ENCODE data around the gene PGLYRP4.
"Not testable (repeated sequence)": the region's sequence is repeated elsewhere in the genome, so short reads cannot be mapped to it uniquely, and the experiment has no call there.

PGLYRP4 gene

DNA sequence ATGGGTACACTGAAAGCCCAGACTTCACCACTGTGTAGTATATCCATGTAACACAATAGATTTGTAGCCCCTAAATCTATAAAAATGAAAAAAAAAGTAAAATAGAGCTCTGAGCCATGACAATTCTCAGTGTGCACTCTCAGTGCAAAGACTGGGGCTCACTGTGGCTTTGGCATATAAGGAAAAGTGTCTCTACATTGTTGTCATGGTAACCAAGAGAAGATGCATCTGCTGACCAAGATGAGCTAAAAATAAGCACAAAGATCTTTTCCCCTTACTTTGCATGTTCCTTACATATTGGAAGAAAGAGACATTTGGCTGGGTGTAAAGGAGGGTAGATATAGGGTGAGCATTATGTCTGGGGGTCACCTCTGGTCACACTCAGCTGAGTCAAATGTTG lies 12.0 kb downstream of the PGLYRP4 start:
- DNase-seq: no peak

GRCh38 chr1:153333902-153334301 lies 14.7 kb downstream of the PGLYRP4 start:
- no peak for DNase-seq

DNA sequence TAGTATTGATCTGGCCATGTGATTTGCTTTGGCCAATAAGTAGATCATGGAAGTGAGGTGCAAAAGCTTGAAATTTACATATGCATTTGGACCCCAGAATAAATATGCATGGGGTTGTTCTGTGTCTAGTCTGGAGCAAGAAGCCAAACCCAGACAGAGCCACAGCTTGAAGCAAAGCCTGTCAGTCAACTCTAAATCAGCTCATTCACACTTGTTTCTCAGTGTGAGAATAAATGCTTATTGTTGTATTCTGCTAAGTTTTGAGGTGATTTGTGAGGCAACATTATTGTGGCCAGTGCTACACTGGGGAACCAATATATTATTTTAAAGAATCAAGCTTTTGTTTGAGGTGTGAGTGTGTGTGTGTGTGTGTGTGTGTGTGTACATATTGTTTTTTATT lies 23.7 kb downstream of the PGLYRP4 start:
- no peak for DNase-seq

GRCh38 chr1:153322568-153322967 lies 26.1 kb downstream of the PGLYRP4 start:
- no peak for DNase-seq

DNA sequence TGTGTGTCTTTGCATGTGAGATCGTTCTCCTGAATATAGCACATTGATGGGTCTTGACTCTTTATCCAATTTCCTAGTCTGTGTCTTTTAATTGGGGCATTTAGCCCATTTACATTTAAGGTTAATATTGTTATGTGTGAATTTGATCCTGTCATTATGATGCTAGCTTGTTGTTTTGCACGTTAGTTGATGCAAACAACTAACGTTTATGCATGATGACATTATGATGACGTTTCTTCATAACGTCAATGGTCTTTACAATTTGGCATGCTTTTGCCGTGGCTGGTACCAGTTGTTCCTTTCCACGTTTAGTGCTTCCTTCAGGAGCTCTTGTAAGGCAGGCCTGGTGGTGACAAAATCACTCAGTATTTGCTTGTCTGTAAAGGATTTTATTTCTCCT lies 30.5 kb downstream of the PGLYRP4 start:
- not testable (repeated sequence) for DNase-seq

DNA sequence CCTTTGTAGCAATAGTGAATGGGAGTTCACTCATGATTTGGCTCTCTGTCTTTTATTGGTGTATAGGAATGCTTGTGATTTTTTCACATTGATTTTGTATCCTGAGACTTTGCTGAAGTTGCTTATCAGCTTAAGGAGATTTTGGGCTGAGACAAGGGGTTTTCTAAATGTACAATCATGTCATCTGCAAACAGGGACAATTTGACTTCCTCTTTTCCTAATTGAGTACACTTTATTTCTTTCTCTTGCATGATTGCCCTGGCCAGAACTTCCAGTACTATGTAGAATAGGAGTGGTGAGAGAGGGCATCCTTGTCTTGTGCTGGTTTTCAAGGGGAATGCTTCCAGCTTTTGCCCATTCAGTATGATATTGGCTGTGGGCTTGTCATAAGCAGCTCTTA lies 32.6 kb downstream of the PGLYRP4 start:
- not testable (repeated sequence) for DNase-seq

DNA sequence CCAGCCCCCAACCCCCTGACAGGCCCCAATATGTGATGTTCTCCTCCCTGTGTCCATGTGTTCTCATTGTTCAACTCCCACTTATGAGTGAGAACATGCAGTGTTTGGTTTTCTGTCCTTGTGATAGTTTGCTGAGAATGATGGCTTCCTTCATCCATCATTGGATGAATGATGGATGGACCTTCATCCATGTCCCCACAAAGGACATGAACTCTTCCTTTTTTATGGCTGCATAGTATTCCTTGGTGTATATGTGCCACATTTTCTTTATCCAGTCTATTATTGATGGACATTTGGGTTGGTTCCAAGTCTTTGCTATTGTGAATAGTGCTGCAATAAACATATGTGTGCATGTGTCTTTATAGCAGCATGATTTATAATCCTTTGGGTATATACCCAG lies 34.3 kb downstream of the PGLYRP4 start:
- not testable (repeated sequence) for DNase-seq

- no peak for DNase-seq
These were observed 35.4 kb downstream of the PGLYRP4 start for GRCh38 chr1:153313288-153313687.

DNA sequence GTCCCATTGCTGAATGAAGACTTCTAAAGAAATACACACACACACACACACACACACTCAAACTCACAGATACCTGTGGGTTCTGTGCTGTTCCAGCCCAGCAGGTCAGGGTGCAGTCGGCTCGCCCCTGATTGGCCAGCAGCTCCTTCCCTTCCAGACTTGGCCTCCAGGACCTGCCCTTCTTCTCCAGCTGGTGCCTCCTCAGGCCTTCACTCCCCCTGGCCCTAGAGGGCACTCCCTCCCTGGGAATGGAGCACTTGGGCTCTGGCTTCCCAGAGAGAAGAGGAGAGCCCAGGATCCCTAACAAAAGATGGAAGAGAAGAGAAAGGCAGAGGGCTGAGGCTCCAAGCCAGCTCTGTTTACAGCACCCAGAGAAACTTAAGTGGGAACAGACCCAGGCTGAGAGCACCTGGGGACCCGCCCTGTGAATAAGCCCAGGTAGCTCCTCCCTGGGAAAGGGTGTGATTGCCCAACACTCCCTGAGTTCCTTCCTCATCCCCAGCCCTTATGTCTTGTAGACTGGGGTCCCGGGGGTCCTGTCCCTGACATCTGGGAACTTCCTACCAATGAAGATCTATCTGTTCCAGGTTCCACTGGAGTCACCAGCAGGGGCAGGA lies 36.0 kb downstream of the PGLYRP4 start, which contains the start of gene PGLYRP3:
Gene PGLYRP3 (minus strand): TSS at position 383 of the 617 bp plus-strand sequence. CDS start 2,287 bp downstream, outside the sequence.
- DNase-seq: no peak

DNA sequence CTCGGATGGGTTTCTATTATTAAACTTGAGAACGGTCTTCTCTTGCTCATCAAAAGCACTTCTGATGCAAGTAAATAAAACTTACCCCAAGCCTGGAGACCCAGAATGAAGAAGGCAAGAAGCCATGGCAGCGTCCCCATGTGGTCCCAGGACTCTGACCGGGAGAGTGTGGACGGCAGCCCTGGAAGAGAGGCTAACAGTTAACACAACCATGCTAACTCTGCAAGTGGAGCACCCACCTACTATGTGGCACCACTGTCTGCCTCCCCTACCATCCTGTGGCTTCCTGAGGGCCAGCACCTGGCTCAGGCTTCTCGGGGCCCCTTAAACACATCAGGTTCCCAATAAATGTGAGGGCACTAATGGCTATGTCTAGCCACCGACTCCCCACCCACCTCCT lies 38.1 kb downstream of the PGLYRP4 start:
- no peak for DNase-seq

DNA sequence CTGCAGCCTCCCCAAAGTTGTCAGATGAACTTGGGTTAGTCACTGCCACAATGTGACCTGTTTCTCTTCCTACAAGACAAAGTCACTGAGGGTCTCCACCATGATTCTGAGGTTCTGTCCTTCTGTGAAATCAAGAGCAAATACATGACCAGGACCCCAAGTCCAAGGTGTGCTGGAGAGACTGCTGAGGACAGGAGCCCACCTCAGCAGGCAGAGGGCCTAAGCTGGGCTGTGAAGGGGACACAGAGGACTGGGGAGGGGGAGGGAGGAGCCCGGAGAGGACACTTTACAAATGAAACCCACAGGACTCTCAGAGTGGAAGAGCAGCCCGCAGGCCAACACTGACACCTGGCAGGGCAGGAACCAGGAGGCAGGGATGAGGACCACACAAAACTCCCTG lies 39.2 kb downstream of the PGLYRP4 start:
- no peak for DNase-seq

- no peak for DNase-seq
These were observed 40.1 kb downstream of the PGLYRP4 start for GRCh38 chr1:153308540-153308939.

- no peak for DNase-seq
These were observed 41.4 kb downstream of the PGLYRP4 start for GRCh38 chr1:153307221-153307600.

DNA sequence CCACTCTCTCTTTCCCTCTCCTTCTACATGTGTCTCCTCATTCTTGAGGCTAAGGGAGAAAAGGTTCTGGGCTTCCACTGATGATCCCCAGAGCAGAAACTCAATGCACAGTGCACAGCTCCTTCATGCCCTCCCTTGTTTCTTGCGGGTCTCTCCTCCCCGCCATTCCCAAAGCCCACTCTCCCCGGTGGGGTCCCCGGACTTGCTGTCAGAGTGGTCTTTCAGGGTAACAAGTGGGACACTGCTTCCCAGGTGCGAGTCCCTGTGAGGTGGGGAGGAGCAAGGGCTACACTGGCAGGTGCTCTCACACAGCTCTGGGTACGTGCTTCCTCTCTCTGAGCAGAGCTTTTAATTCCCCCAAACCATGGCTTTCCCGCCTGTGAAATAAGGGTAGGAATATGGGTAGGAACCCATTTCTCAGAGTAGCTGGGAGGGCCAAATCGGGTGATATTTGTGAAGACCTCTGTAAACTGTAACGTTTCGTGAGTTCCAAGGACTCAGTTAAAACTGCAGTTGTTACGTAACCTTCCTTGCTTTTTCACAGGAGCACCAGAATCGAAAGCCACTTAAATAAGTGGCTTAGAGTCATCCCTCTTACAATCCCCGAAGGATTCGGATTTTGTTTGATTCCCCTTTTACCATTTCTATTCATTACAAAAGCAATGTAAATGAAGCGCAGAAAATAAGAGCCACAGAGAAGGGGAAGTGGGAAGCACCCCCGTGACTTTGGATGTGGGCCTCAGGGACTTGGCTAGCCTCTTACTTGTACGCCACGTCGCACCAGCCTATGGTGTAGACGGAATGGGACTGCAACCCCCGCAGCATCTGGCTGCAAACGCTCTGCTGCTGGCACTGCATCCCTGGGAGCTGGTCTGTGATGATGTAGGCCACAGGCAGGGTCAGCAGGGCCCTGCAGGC lies 42.1 kb downstream of the PGLYRP4 start:
- no peak for DNase-seq

DNA sequence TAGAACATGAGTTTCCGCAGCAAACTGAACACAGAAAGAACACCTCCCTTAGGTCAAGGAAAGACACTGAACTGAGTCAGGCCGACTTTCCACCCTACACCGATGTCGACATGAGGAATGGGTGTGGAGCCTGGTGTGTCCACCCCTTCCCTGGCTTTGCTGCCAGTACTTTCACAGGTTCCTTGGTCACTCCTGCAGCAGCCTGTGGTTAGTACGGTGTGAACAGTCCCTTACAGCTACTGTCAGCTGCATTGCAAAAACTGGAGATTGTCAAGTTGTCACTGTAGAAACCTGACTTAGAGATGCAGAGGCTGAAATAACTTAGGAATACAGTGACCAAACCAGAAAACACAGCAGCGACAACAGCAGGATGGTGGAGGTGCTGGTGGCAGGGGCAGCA lies 43.0 kb downstream of the PGLYRP4 start:
- no peak for DNase-seq

DNA sequence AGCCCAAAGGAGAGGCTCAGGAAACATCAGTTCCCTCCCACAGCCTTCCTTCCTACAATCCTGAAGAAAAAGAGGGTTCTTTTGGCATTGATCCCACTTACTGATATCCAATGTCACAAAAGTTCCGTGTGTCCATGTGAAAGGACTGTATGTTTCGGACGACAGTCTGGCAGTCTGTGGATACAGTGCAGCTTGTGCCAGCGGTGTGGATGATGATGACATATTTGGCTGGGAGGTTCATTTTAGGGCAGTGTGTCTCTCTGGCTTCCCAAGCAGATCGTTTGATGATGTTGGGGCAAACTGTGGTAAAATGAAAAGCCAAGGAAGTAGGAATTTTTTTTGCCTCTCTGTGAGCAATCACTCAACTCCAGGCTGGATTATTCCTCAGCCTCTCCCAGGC lies 46.3 kb downstream of the PGLYRP4 start:
- no peak for DNase-seq

- DNase-seq: no peak
These were observed 54.8 kb downstream of the PGLYRP4 start for GRCh38 chr1:153293851-153294250.

DNA sequence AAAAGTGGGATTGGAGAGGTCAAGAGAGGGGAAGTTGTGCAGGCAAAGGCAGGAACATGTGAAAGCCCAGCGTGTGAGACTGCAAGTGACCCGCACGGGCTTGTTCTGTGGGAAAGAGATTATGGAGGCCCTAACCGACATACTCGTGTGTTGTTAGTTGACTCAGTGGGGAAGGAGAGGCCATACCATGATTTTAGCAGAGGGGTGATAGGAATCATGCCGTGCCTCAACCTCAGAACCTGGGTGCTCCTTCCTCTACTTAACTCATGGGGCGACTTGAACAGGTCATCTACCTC lies 55.2 kb downstream of the PGLYRP4 start:
- no peak for DNase-seq

DNA sequence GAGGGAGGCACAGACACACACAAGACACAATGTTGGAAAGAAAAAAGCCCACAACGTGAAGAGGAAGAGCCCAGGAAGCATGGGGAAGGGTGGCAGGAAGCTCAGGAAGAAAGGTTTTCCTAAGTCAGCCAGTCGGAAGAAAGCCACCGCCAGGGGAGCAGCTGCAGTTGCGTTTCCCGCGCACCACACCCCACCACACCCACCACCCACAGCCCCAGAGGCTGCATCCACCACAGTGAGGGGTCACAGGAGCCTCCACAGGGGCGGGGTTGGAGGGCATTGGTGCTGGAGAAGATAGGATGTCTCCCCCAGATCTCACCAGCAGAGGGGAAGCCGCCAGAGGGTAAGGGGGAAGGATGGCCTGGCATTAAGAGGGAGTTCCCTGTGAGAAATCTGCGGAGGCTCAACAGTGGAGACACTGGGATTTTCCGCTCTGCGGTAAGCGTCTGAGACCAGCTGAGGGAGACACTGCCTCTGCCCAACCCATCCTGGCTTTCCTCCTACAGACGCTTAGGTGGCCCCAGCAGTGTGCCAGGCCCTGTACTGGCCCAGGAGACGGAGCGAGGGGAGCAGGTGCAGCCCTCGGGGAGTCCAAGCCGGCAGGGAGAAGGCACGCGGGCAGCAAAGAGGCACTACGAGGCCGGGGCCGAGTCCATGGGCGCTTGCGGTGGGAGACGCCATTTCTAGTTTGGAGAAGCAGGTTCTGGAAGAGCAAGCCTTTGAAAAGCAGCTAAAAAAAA lies 55.7 kb downstream of the PGLYRP4 start:
- no peak for DNase-seq

- DNase-seq: no peak
These were observed 56.5 kb downstream of the PGLYRP4 start for GRCh38 chr1:153292185-153292584.

DNA sequence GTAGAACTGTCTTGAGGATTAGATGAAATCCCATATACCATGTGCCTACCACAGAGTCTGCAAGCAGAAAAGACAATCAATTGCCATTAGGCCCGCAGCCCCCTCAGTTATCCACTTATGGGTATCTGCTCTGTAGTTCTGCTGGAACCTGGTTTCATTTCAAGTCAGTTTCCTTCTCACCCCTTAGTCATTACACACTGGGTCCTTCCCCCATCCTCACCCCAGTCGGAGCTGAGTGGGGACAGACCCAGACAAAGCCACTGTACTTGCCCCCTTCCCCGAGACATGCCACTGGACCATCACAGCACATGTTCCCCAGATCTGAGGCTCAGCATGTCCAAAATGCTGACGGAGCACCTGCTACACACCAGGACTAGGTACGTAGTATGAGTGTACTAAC lies 57.1 kb downstream of the PGLYRP4 start:
- DNase-seq: no peak

- DNase-seq: no peak
These were observed 59.9 kb downstream of the PGLYRP4 start for GRCh38 chr1:153288634-153289275.
